H9 (cell line): ENCODE data around the gene TYK2. TPM values are rescaled to one million over a fixed set of nuclear protein-coding genes. Genes with fewer than 3 reads are reported as not detected.

Source experiments
- DNase-seq: peaks from one replicate; pipeline ENCODE4 v3.0.0-alpha.2; 2017
- H2AFZ ChIP-seq: one replicate; pipeline ENCODE4 v1.6.1; 2013; ENCODE audit warnings: mild to moderate bottlenecking, low read length, control low read depth, moderate library complexity
- H2AK5ac ChIP-seq: 2 replicates; pipeline ENCODE4 v1.6.1; 2013; ENCODE audit warnings: low read length, control low read depth, mixed read lengths; ENCODE audit not compliant: insufficient read length
- H2BK120ac ChIP-seq: one replicate; pipeline ENCODE4 v1.6.1; 2013; ENCODE audit warnings: low read depth, mild to moderate bottlenecking, low read length, control low read depth, inconsistent platforms; ENCODE audit not compliant: poor library complexity, severe bottlenecking
- H2BK12ac ChIP-seq: 2 replicates; pipeline ENCODE4 v1.6.1; 2013; ENCODE audit warnings: low read length, control low read depth, mixed read lengths, low read depth; ENCODE audit not compliant: insufficient read length
- H2BK15ac ChIP-seq: 2 replicates; pipeline ENCODE4 v1.6.1; 2013; ENCODE audit warnings: low read depth, low read length, control low read depth
- H2BK20ac ChIP-seq: one replicate; pipeline ENCODE4 v1.6.1; 2013; ENCODE audit warnings: low read depth, mild to moderate bottlenecking, low read length, control low read depth, inconsistent platforms; ENCODE audit not compliant: poor library complexity, severe bottlenecking
- H2BK5ac ChIP-seq: 2 replicates; pipeline ENCODE4 v1.6.1; 2013; ENCODE audit warnings: low read length, control low read depth, mixed read lengths; ENCODE audit not compliant: insufficient read length
- H3K14ac ChIP-seq: 2 replicates; pipeline ENCODE4 v1.6.1; 2013; ENCODE audit warnings: low read length, control low read depth; ENCODE audit not compliant: insufficient read depth
- H3K18ac ChIP-seq: 2 replicates; pipeline ENCODE4 v1.6.1; 2013; ENCODE audit warnings: low read depth, mild to moderate bottlenecking, mixed read lengths, low read length, control low read depth; ENCODE audit not compliant: insufficient read length
- H3K23ac ChIP-seq: 2 replicates; pipeline ENCODE4 v1.6.1; 2013; ENCODE audit warnings: low read length, control low read depth, mixed read lengths, low read depth; ENCODE audit not compliant: insufficient read length
- H3K23me2 ChIP-seq: 2 replicates; pipeline ENCODE4 v1.6.1; 2013; ENCODE audit warnings: low read depth, mild to moderate bottlenecking, mixed read lengths, low read length, control low read depth; ENCODE audit not compliant: insufficient read length, poor library complexity, severe bottlenecking
- H3K27ac ChIP-seq: 2 replicates; pipeline ENCODE4 v1.5.1; 2013; ENCODE audit warnings: low read length, control low read depth, mixed read lengths, low read depth; ENCODE audit not compliant: insufficient read length
- H3K27me3 ChIP-seq: 2 replicates; pipeline ENCODE4 v1.6.1; 2013; ENCODE audit warnings: low read length, control low read depth, inconsistent platforms; ENCODE audit not compliant: insufficient read depth
- H3K4ac ChIP-seq: 2 replicates; pipeline ENCODE4 v1.6.1; 2013; ENCODE audit warnings: low read depth, mild to moderate bottlenecking, control low read depth, inconsistent platforms, low read length, moderate library complexity
- H3K4me1 ChIP-seq: 2 replicates; pipeline ENCODE4 v1.6.1; 2013; ENCODE audit warnings: low read length, control low read depth, inconsistent platforms; ENCODE audit not compliant: insufficient read depth
- H3K4me2 ChIP-seq: 2 replicates; pipeline ENCODE4 v1.6.1; 2013; ENCODE audit warnings: low read length, control low read depth, mixed read lengths; ENCODE audit not compliant: insufficient read length, insufficient read depth
- H3K56ac ChIP-seq: 2 replicates; pipeline ENCODE4 v1.6.1; 2013; ENCODE audit warnings: low read depth, mild to moderate bottlenecking, mixed read lengths, low read length, control low read depth; ENCODE audit not compliant: insufficient read length
- H3K79me1 ChIP-seq: 2 replicates; pipeline ENCODE4 v1.6.1; 2013; ENCODE audit warnings: low read depth, mild to moderate bottlenecking, moderate library complexity, low read length, control low read depth, inconsistent platforms; ENCODE audit not compliant: insufficient read depth, poor library complexity, severe bottlenecking
- H3K79me2 ChIP-seq: 2 replicates; pipeline ENCODE4 v1.6.1; 2013; ENCODE audit warnings: low read length, control low read depth, inconsistent platforms; ENCODE audit not compliant: insufficient read depth
- H3K9ac ChIP-seq: 2 replicates; pipeline ENCODE4 v1.6.1; 2013; ENCODE audit warnings: low read length, control low read depth, mixed read lengths; ENCODE audit not compliant: insufficient read length; ENCODE audit errors: extremely low read depth
- H3K9me3 ChIP-seq: one replicate; pipeline ENCODE4 v1.6.1; 2013; ENCODE audit warnings: low read depth, low read length, inconsistent platforms; ENCODE audit not compliant: control insufficient read depth
- H3T11ph ChIP-seq: one replicate; pipeline ENCODE4 v1.6.1; 2013; ENCODE audit warnings: mild to moderate bottlenecking, low read length, control low read depth, inconsistent platforms
- H4K20me1 ChIP-seq: one replicate; pipeline ENCODE4 v1.6.1; 2013; ENCODE audit not compliant: control insufficient read depth, insufficient read length, insufficient read depth
- H4K5ac ChIP-seq: 2 replicates; pipeline ENCODE4 v1.6.1; 2013; ENCODE audit warnings: low read depth, mild to moderate bottlenecking, mixed read lengths, low read length, control low read depth; ENCODE audit not compliant: insufficient read length
- H4K8ac ChIP-seq: replicated peaks from 2 replicates; pipeline ENCODE4 v1.6.1; 2013; ENCODE audit warnings: low read length, control low read depth, mixed read lengths, low read depth; ENCODE audit not compliant: insufficient read length
- H4K91ac ChIP-seq: 2 replicates; pipeline ENCODE4 v1.6.1; 2013; ENCODE audit warnings: low read depth, mild to moderate bottlenecking, moderate library complexity, mixed read lengths, low read length, control low read depth; ENCODE audit not compliant: insufficient read length
- H3K27ac Mint-ChIP-seq, 3 experiments: 2 replicates in 2 of 3; 3 replicates in 1 of 3; pipeline ENCODE4 v1.8.0; 2020 to 2021; ENCODE audit warnings: mixed read lengths in 3 of 3, mild to moderate bottlenecking in 1 of 3, moderate library complexity in 1 of 3
- H3K27me3 Mint-ChIP-seq: 2 replicates; pipeline ENCODE4 v1.8.0; 2021; ENCODE audit warnings: low read depth, mild to moderate bottlenecking, moderate library complexity, mixed read lengths
- H3K36me3 Mint-ChIP-seq, 3 experiments: 2 replicates in 2 of 3; 3 replicates in 1 of 3; pipeline ENCODE4 v1.8.0; 2020 to 2021; ENCODE audit warnings: low read depth in 3 of 3, mixed read lengths in 3 of 3; ENCODE audit not compliant: insufficient read depth in 1 of 3
- H3K4me1 Mint-ChIP-seq, 2 experiments: 2 replicates each; pipeline ENCODE4 v1.8.0; 2020; ENCODE audit warnings: mixed read lengths in 2 of 2
- H3K4me3 Mint-ChIP-seq, 2 experiments: 2 replicates in 1 of 2; 3 replicates in 1 of 2; pipeline ENCODE4 v1.8.0; 2020 to 2021; ENCODE audit warnings: mild to moderate bottlenecking in 2 of 2, mixed read lengths in 2 of 2, moderate library complexity in 1 of 2
- H3K9me3 Mint-ChIP-seq, 2 experiments: 2 replicates in 1 of 2; 3 replicates in 1 of 2; pipeline ENCODE4 v1.8.0; 2020; ENCODE audit warnings: mild to moderate bottlenecking in 2 of 2, mixed read lengths in 2 of 2, moderate library complexity in 1 of 2
- CTCF ChIP-seq: fragments of 200-600 bp; sonication (generic); conservative IDR thresholded peaks from 3 replicates; pipeline ENCODE4 v1.8.0; 2021; ENCODE audit warnings: antibody characterized with exemption, mild to moderate bottlenecking
- WGBS: extraction: QIAGEN DNeasy Blood & Tissue Kit; methylation state at CpG from one replicate; pipeline ENCODE4 v1.1.7; 2013; ENCODE audit warnings: missing lambda C conversion rate, low lambda C conversion rate, mixed read lengths; ENCODE audit not compliant: insufficient read length; ENCODE audit errors: extremely low coverage; 5-methylcytosine and 5-hydroxymethylcytosine counted together
- total RNA-seq: library from RNA; stranded (reverse); gene quantifications from 2 replicates; pipeline ENCODE4 v1.2.1, GENCODE V29; 2021

The TYK2 gene
- total RNA-seq, 1 experiment from 2014 or later = 61.4 TPM

GRCh38 chr19:10422046-10422461, 41.7 kb upstream of the TYK2 start:
- Histone ChIP-seq H3K14ac (no peak overlapping the region), H2AK5ac (no peak overlapping the region), H4K91ac (no peak overlapping the region), H3K27me3 (peaks cover 58% of the 10 kb centered on the region), H3K4me2 (no peak overlapping the region), H4K20me1 (no peaks in the 10 kb centered on the region), H2BK20ac (no peak overlapping the region), H3K4me1 (peaks cover 2% of the 10 kb centered on the region; the same call in 1 of the 2 replicates), H3K79me1 (no peaks in the 10 kb centered on the region), H3T11ph (no peak overlapping the region), H3K56ac (no peak overlapping the region), H3K4ac (no peak overlapping the region), H3K79me2 (no peaks in the 10 kb centered on the region), H3K9me3 (no peaks in the 10 kb centered on the region), H3K18ac (no peak overlapping the region), H3K9ac (no peak overlapping the region), H2BK5ac (no peak overlapping the region), H4K8ac (no peak overlapping the region), H3K27ac (no peak overlapping the region), H2BK120ac (no peak overlapping the region), H3K23ac (no peak overlapping the region), H2AFZ (no peak overlapping the region), H4K5ac (no peak overlapping the region), H2BK15ac (no peak overlapping the region), H2BK12ac (no peak overlapping the region), H3K23me2 (peaks cover 15% of the 10 kb centered on the region)
- DNase-seq = no peak
- H3K9me3 Mint-ChIP-seq = no peaks in the 10 kb centered on the region; a peak in 1 of 5 replicates
- no CpG with 5 or more reads among the region's 4 CpGs for WGBS
- no peaks in the 10 kb centered on the region for H3K36me3 Mint-ChIP-seq
- H3K27ac Mint-ChIP-seq = no peak overlapping the region
- peaks cover 28 to 37% of the 10 kb centered on the region in 2 experiments for H3K4me1 Mint-ChIP-seq
- peak overlapping the region in 1 of 2 experiments; percentile 3; a peak in 1 of 5 replicates for H3K4me3 Mint-ChIP-seq
- H3K27me3 Mint-ChIP-seq = peaks cover 94% of the 10 kb centered on the region
- no peak for TF ChIP-seq CTCF
